HK-2 (cell line): ENCODE results near the gene ARSJ.
A peak's percentile ranks its signal among the peaks of the same experiment; 100 is the strongest.

Source experiments
- DNase-seq: peaks from one replicate; pipeline ENCODE4 v3.0.0-alpha.2; 2018; ENCODE audit not compliant: unreplicated experiment

Gene ARSJ

DNA sequence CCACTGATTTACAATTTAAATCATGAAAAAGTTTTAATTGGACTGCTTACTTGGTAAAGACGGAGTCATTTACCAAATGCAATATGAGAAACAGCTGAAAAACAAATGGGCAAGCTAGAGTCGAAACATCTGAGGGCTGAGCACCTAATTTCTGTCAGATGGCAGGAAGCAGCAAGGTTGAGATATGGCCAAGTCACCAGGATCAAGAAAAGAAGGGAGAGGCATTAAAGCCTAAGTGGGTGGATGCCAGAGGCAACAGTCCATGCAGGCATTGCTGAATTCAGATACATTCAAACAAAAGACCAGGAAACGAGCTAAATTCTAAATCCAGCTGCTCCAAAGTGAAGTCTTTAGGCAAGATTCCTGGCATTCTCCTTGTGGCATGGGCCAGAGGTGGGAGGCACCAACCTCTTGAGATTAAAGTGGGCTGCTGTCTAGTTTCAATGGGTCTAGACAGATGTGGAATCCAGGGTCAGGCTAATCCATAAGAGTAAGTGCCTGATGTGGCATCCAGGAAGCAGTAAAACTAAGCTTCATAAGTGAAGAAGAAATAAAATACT, 8.0 kb upstream of the ARSJ start:
- no peak for DNase-seq

DNA sequence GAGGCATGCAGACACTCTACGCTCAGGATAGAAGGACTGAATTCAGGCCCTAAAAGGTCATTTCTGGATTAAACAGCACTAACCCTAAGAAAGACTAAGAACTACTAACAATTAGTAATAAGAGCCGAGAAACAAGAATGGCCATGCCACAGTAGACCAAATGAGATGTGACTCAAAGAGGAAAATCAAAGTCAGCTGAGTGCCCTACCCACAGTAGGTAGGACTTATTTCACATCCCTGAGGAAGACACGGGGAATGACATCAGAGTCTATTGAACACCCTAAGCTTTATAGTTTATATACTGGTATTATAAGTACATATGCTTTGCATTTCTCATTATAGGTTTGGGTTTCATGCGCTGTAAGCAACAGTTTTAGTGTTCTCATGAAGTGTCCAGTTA, 2.7 kb upstream of the ARSJ start:
- DNase-seq = no peak

DNA sequence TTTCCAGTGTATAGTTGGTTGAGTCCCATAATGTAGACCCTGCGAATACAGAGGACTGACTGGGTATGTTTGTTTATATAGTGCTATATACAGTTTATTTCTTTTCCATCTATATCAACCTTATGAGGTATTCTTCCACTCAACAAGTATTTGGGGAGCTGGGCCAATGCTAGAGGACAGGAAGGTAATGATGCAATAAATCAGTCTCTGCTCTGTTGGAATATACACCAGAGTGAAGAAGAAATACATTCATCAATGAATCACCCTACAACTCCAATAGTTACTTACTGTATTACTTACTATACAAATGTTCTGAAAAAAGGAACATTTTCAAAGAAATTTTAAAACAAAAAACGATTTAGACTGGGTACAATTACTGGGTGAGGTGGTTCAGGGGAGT, 2.1 kb upstream of the ARSJ start:
- no peak for DNase-seq

- DNase-seq = no peak
Observed at GRCh38 chr4:113979905-113980615, 613 bp upstream of the ARSJ start.

DNA sequence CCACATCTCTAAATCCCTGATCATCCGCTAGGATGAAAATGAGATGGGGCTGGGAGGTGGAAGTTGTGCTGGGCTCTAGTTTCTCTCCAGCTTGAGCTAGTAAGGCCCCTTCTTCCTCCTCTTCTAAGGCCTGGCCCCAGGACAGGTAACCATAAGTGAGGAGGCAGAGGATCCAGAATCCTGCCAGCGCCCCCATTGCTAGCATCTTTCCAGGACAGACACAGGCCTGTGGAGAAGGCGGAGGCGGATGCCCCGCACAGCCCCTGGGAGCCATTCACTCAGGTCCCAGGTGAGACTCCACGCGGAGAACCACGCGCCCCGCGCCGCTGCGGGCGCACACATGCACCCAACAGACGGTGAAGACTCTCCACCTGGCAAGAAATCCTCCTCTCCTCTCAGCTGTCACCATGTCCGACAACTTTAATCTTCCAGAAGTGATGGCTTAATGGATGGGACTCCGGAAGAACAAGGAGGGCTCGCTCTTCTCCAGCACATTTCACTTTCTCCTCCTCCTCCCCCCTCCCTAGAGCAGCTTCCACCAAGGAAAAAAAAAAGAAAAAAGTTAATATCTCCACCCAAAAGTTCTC, 793 bp downstream of the ARSJ start:
- peak; percentile 55 for DNase-seq

GRCh38 chr4:113978105-113978504, 1.3 kb downstream of the ARSJ start:
- DNase-seq = no peak

- no peak for DNase-seq
Observed at GRCh38 chr4:113977526-113977855, 2.0 kb downstream of the ARSJ start.

- DNase-seq = no peak
Observed at GRCh38 chr4:113976741-113977525, 2.5 kb downstream of the ARSJ start.

GRCh38 chr4:113975578-113975977, 3.9 kb downstream of the ARSJ start:
- DNase-seq = no peak

DNA sequence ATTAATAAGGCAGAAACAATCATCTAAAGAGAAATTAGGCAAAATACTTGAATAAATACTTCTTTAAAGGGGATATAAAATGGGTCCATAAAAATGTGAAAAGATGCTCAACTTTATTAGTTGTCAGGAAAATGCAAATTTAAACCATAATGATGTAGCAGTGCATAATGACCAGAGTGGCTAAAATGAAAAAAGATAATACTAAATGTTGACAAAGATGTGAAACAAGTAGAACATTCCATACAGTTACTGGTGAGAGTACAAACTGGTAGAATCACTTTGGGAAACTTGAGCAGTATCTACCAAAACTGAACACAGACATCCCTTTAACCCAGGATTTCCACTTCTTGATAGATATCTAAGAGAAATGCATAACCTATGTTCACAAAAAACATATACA, 5.0 kb downstream of the ARSJ start:
- no peak for DNase-seq

DNA sequence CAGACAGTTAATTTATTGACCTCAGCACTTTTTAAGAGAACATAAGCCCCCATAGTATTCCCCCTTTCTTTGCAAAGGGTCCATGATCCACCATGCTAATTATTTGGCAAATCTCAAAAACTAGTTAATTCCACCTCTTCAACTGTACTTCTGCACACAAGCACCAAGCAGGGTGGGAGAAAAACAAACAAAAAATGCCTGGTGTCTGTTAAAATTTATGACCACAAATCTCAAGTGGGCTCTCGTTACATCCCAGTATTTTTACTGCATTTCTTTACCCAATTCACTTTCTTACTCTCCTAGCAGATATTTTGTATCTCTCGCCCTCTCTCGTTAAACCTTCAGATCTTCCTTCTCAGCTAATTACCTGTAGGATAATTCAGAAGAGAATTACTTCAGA, 6.1 kb downstream of the ARSJ start:
- no peak for DNase-seq

DNA sequence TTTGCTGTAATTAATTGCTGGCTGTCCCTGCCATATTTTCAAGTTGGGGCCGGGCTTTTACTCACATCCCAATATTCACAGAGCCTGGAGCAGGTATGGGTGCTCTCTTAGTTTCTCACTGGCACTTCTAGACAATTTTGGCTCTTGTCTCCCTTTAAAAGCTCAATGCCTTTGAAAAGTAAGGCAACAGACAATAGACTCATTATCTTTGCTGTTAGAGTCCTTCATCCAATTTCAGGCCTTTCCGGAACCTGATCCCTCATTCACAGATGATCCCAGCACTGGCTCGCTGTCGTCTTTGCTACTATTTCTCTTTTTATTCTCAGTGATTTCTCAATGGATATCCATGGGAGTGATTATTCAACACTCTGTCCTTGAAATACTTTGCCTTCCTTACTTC, 6.7 kb downstream of the ARSJ start:
- DNase-seq = no peak

GRCh38 chr4:113971706-113972360, 7.6 kb downstream of the ARSJ start:
- DNase-seq = no peak

- DNase-seq = no peak
Observed at GRCh38 chr4:113969709-113970334, 9.6 kb downstream of the ARSJ start.

DNA sequence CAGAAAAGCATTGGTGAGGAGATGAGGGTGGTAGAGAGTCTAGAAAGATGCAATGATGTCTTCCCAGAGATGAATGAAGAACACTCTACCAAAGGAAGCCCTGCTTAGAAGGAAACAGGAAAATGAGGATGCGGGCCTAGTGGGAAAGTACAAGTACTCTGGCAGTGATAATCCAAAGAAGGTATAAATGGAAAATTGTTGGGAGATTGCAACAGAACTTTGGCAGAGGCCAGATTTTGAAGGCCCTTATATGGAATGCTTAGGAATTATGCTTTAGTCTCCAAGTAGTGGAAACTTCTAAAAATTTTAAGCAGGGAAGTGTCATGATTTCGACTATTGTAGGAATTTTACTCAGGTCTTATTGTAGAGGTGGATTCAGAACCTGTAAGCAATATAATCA, 11.0 kb downstream of the ARSJ start:
- no peak for DNase-seq

- no peak for DNase-seq
Observed at GRCh38 chr4:113967687-113968086, 11.8 kb downstream of the ARSJ start.

GRCh38 chr4:113962719-113963265, 16.7 kb downstream of the ARSJ start:
- no peak for DNase-seq

DNA sequence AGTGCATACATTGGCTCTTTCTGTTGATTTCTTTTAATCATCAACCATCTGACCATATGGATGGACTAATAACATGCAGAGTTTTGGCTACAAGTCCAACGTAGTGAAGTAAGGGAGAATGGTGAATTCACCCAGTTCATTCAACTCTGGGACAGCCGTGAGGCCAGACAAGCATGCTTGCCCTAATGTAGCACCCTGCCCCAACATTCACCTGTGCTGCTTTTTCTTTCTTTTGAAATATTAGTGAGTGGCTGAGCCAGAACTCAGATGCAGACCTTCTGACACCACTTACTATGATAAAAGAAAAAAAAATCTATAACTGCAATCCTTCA, 17.5 kb downstream of the ARSJ start:
- DNase-seq = no peak

DNA sequence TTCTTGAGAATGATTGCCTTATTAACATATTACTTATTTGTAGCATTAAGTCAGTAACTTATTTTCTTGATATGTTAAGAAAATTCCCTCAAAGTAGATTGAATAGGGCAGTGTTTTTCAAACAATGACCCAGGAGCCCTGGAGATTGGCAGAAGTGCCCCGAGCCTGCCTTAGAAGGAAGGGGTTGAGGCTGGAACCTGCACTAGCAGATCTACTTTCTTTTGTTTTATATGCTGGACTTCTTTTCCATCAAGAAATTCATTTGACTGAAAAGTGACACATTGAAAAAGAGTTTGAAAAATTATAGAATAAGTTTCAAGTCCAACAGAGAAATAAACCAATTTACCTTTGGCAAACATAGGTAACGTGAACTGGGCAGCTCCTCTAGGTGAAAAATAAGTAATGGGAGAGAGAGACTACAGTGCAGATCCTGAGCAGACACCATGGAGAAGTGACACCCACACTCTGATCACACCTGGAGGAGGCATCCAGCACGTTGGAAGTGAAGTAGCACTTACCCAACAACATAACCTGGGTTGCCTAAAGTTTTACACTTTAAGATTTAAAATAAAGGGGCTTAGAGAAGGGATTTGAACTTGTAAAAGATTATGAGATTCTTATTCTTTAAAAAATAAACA, 18.6 kb downstream of the ARSJ start:
- no peak for DNase-seq

- no peak for DNase-seq
Observed at GRCh38 chr4:113959539-113959937, 19.9 kb downstream of the ARSJ start.
